Measurements from ENCODE around the gene CSPG5. TPM values are rescaled to one million over a fixed set of nuclear protein-coding genes. Genes with fewer than 3 reads are reported as not detected.

Gene CSPG5
- total RNA-seq, 1 donor from 2014 or later = 115 TPM

GRCh38 chr3:47542471-47543173 is 36.0 kb downstream of the CSPG5 start:
- FAIRE-seq (no peak), DNase-seq (ENCODE audit: low spot score in 2 of 2) (peak in 1 of 2 donors; percentile 33)

DNA sequence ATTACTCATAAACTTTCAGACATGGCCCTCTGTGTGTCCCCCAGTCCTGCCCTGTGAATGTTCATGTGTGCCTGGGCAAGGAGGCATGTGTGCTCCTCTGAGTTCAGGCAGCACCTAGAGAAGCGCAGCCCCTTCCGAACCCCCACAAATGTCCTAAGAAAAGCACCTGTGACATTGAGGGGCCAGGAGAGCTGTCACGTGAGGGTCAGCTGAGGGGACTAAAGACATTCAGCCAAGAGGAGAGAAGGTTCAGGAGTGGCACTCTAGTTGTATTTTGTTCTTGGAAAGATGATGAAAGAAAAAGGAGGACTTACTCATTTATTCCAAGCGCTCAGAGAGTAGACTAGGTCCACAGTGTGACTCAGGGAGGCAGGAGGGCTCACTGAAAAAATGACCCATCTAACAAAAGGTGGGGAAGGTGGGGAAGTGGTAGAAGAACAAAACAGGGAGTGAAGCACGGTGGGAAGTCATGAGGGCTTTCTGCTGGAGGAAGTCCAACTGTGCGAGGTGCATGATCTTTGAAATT is 37.0 kb downstream of the CSPG5 start:
- FAIRE-seq (no peak), DNase-seq (ENCODE audit: low spot score in 2 of 2) (no peak)

- FAIRE-seq = no peak
- no peak for DNase-seq (ENCODE audit: low spot score in 2 of 2)
These were observed 38.4 kb downstream of the CSPG5 start for GRCh38 chr3:47540281-47540680.

DNA sequence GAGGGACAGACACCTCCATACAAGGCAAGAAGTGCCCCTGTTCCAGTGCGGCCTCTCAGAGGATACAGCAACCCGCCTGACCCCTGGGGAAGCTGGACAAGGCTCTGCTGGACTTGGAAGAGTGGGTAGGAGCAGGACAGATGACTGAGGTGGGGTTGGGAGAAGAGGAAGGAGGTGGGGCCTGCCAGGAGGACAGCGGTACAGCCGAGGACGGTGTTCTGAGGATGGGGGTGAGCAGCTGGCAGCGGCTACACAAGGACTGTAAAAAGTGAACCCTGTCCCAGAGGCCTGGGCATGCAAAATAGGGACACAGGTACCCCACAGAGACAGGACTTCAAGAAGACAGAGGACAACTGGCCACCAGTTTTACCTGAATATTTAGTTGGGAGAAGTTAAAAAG is 41.7 kb downstream of the CSPG5 start:
- DNase-seq (ENCODE audit: low spot score in 2 of 2) (no peak), FAIRE-seq (no peak)

DNA sequence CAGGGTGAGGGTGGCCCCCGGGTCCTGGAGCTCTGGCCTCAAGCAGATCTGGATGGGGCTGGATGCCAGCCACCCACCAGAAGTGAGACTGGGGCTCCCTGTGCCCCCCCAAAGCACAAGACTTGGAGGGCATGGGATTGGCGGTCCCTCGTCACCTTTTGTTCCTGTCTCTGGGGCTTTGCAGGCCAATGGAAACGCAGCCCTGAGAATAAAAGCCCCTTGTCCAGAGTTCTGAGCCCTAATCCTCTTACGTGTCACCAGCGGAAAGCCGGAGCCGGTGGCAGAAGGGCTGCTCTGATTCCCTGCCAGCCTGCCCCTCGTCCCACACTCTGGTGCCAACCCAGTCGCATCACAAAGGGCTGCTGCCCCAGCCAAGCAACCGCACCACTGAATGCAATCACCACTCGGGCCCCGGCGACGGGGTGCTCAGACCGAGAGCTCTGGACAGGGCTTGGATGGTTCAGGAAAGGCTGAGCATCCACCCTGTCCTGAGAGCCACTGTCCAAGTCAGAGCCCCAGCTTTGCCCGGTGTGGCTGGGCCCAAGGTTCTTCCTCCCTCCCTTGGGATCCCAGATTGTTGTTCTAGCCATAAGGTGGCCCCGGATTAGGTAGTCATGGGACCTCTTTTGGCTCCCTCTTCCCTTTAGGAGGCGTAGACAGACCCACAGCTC is 42.3 kb downstream of the CSPG5 start:
- FAIRE-seq (no peak), DNase-seq (ENCODE audit: low spot score in 2 of 2) (peak in 1 of 2 donors; percentile 58)

- DNase-seq (ENCODE audit: low spot score in 2 of 2) (no peak), FAIRE-seq (no peak)
These were observed 44.6 kb downstream of the CSPG5 start for GRCh38 chr3:47533996-47534454.

DNA sequence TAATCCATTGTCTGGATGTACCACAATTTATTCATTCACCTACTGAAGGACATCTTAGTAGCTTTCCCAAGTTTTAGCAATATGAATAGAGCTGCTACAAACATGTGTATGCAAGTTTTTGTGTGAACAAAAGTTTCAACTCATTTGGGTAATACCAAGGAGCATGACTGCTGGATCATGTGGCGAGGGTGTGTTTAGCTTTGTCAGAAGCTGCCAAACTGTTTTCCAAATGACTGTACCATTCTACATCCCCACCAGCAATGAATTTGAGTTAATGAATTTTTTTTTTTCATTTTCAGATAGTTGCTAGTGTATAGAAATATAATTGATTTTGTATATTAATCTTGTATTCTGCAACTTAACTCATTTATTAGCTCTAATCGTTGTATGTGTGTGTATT is 45.2 kb downstream of the CSPG5 start:
- no peak for FAIRE-seq
- DNase-seq (ENCODE audit: low spot score in 2 of 2) = no peak

GRCh38 chr3:47527952-47528725 is 50.5 kb downstream of the CSPG5 start:
- FAIRE-seq (no peak), DNase-seq (ENCODE audit: low spot score in 2 of 2) (no peak)

GRCh38 chr3:47525617-47526016 is 53.0 kb downstream of the CSPG5 start:
- FAIRE-seq = no peak
- no peak for DNase-seq (ENCODE audit: low spot score in 2 of 2)

GRCh38 chr3:47523310-47524073 is 55.2 kb downstream of the CSPG5 start:
- no peak for FAIRE-seq
- no peak for DNase-seq (ENCODE audit: low spot score in 2 of 2)

- FAIRE-seq (no peak), DNase-seq (ENCODE audit: low spot score in 2 of 2) (peak; percentile 67 to 82)
These were observed 56.3 kb downstream of the CSPG5 start for GRCh38 chr3:47522082-47522987.

GRCh38 chr3:47520756-47521155 is 57.9 kb downstream of the CSPG5 start:
- DNase-seq (ENCODE audit: low spot score in 2 of 2) = no peak

DNA sequence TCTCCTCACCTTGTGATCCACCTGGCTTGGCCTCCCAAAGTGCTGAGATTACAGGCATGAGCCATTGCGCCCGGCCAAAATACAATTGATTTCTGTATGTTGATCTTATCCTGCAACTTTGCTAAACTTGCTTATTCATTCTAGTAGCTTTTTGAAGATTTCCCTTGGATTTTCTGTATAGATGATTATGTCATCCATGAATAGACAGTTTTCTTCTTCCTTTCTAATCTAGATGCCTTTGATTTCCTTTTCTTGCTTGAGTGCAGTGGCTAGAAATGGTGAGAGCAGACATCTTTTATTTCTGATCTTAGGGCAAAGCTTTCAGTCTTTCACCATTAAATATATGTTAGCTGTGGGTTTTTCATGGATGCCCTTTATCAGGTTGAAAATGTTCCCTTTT is 60.7 kb downstream of the CSPG5 start:
- DNase-seq (ENCODE audit: low spot score in 2 of 2) (no peak), FAIRE-seq (no peak)

More at GRCh38 chr3:47520756-47521155, 57.9 kb downstream of the CSPG5 start:
- no peak for FAIRE-seq

DNA sequence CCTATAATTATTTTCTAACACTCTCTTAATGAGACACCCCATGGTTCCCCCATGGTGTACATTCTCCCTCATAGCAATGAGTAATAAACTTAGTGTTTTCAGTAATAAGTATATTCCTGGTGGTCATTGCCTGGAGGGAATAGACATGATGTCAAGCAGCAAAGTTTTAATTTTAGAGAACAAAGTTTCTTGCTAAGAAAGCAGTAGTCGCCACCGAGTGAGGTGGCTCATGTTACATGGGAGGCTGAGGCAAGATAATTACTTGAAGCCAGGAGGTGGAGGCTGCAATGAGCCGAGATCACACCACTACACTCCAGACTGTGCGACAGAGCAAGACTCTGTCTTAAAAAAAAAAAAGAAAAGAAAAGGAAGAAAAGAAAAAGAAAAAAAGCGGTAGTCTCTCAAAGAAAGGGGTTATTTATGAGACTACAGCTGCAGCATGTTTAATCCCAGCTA is 62.8 kb downstream of the CSPG5 start:
- FAIRE-seq (no peak), DNase-seq (ENCODE audit: low spot score in 2 of 2) (no peak)

DNA sequence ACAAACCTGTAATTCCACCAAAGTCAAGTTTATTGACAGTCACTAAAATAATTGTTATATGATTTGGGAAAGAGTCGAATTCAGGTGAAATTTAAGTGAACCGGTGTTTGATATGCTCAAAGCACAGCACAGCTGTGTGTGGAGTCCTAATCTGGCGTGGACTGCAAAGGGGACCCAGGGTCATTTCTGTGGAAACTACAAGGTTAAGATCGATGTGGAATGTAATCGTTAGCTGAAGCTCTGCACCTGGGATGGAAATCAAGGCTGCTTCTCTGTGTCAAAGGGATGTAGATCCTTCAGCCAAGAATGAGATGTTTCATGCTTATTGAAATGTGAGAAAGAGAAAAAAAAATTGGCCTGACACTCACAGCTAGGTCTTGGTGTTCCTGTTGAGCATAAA is 63.6 kb downstream of the CSPG5 start:
- no peak for DNase-seq (ENCODE audit: low spot score in 2 of 2)
- no peak for FAIRE-seq

GRCh38 chr3:47513125-47513929 is 65.3 kb downstream of the CSPG5 start, which contains the start of gene ELP6:
ELP6 (minus strand) TSS chr3:47513712; CDS start chr3:47513590, 122 bp downstream.
- peak; percentile 83 to 89 for DNase-seq (ENCODE audit: low spot score in 2 of 2)
- FAIRE-seq = no peak

DNA sequence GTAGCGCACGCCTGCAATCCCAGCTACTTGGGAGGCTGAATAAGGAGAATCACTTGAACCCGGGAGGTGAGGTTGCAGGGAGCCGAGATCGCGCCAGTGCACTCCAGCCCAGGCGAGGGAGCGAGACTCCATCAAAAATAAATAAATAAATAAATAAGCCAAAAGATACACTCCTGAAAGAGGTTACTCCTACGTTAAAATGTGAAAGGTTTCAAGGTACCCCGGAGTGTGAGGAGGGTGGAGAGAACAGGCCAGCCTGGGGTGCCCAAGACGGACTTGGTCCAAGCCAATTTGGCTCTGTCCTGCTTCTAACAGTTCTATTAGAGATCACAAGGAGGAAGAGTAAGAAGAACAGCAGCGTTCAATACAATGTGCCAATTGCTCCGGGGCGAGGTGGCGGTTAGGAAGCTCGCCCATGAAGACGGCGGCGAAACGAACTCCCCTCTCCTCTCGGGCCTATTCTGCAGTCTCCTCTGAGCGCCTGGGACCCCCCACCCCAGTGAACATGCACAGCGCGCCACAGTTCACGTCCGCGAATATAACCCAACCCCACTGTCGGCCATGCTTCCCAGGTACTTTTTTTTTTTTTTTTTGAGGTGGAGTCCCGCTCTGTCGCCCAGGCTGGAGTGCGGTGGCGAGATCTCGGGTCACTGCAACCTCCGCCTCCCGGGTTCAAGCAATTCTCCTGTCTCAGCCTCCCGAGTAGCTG is 66.1 kb downstream of the CSPG5 start:
- DNase-seq (ENCODE audit: low spot score in 2 of 2) (no peak), FAIRE-seq (no peak)

All from frontal cortex (tissue), 4 donors.